Epithelial cell of proximal tubule (primary cell): Measurements from ENCODE around the gene PLB1. TPM values are rescaled to one million over a fixed set of nuclear protein-coding genes. Genes with fewer than 3 reads are reported as not detected.

Experiments
- DNase-seq: peaks from one replicate; pipeline ENCODE4 v3.0.0-alpha.2; 2011; ENCODE audit warnings: low read depth
- H3K4me3 ChIP-seq: 2 replicates; pipeline ENCODE4 v1.5.1; 2011; ENCODE audit warnings: low read depth, mild to moderate bottlenecking, low read length
- total RNA-seq: library from RNA; depleted of rRNA; stranded (reverse); fragments of >200 nt; gene quantifications from 2 replicates; pipeline ENCODE4 v1.2.3, GENCODE V29; 2015
- TF ChIP-seq, protein P1 (sequence below): conservative IDR thresholded peaks from 2 replicates; pipeline ENCODE4 v1.5.1; 2012; ENCODE audit warnings: low read depth, mild to moderate bottlenecking, low read length

PLB1 gene
- total RNA-seq, 1 donor from 2014 or later, result 2.1 TPM

- no peak for DNase-seq
- no peak overlapping the region for H3K4me3 ChIP-seq
- TF ChIP-seq, protein P1, sequence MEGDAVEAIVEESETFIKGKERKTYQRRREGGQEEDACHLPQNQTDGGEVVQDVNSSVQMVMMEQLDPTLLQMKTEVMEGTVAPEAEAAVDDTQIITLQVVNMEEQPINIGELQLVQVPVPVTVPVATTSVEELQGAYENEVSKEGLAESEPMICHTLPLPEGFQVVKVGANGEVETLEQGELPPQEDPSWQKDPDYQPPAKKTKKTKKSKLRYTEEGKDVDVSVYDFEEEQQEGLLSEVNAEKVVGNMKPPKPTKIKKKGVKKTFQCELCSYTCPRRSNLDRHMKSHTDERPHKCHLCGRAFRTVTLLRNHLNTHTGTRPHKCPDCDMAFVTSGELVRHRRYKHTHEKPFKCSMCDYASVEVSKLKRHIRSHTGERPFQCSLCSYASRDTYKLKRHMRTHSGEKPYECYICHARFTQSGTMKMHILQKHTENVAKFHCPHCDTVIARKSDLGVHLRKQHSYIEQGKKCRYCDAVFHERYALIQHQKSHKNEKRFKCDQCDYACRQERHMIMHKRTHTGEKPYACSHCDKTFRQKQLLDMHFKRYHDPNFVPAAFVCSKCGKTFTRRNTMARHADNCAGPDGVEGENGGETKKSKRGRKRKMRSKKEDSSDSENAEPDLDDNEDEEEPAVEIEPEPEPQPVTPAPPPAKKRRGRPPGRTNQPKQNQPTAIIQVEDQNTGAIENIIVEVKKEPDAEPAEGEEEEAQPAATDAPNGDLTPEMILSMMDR, result no peak
These were observed 38.6 kb upstream of the PLB1 start for GRCh38 chr2:28457237-28457636.

DNA sequence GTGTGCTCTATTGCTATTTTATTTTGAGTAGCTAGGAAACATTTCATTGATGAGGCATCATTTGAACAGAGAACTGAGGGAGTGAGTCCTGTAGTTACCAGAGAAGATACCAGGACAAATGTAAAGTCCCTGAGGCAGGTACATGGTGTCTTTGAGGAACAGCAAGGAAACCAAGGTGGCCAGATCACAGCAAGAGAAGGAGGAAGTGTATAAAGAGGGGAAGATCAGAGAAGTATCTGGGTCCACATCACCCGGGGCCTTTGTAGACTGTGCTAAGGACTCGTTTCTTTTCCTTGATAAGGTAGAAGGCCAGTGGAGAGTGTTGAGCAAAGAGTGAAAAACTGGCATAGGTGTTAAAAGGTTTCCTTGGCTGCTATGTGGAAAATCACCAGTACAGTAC is 34.8 kb upstream of the PLB1 start:
- no peak overlapping the region for H3K4me3 ChIP-seq
- TF ChIP-seq, protein P1, result no peak

GRCh38 chr2:28462122-28462521 is 33.7 kb upstream of the PLB1 start:
- TF ChIP-seq, protein P1, result no peak
- H3K4me3 ChIP-seq, result no peak overlapping the region
- DNase-seq, result no peak

More for the DNA sequence above, 34.8 kb upstream of the PLB1 start:
- no peak for DNase-seq

DNA sequence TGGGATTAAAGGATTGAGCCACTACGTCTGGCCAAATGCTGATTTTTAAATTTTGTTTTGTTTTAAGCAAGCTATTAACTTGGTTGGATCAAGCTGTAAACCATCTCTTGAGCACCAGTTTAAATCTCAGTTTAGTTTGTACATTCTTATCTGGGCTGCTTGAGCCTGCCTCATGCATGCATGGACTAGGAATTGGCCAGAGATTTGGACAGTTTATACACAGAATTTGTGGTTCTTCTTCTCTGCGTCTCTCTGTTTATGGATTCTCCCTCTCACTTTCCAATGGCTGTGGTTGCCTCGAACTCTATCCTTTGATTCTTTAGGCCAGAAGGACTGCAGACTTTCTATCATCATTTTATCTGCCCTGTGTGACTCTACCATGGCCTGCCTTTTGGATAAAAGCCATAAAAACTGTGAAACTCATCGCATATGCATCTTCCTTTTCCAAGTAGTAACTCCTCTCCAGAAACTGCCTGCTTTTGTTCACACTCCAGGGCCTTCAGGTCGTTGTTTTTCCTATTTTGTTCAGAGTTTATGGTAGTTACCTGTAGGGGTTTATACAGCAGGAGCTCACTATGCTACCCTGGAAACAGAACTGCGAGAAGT is 32.5 kb upstream of the PLB1 start:
- no peak overlapping the region for H3K4me3 ChIP-seq
- DNase-seq, result no peak
- TF ChIP-seq, protein P1, result no peak

GRCh38 chr2:28463893-28464292 is 32.0 kb upstream of the PLB1 start:
- no peak for DNase-seq

DNA sequence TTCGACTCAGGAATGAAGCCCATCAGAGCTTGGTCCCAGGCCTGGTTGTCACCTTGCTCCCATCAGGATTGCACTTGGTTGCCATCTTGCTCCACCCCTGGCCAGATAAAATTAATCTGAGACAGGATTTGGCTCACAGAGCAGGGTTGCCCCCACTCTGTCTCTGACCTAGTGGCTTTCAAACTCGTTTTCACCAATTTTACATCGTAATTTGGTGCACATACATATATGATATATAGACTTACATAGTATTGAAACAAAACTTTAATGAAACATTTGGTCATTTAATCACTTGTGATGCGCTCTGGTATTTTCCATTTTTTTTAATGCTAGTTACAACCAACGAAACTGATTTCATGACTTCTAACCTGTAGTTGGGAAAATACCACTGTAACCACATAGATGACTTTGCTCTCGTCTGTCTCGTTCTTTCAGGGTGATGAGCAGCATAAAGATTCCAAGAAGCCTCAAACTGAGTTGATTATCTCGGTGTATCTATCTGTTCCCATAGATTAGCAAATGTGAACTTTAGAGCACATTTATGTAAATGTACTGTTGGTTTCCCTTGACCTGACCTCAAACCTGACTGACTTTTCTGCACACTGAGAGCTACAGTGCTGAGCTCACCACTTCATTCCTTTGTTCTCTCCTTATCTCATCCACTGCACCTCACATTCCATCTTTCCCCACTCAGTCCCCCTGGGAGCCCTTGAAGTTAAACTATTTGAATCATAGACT is 30.5 kb upstream of the PLB1 start:
- no peak for DNase-seq
- no peak overlapping the region for H3K4me3 ChIP-seq
- TF ChIP-seq, protein P1, result no peak

More at GRCh38 chr2:28463893-28464292, 32.0 kb upstream of the PLB1 start:
- H3K4me3 ChIP-seq, result no peak overlapping the region
- TF ChIP-seq, protein P1, result no peak
